ENCODE measurements around the gene DUSP2. TPM values are rescaled to one million over a fixed set of nuclear protein-coding genes. Genes with fewer than 3 reads are reported as not detected.
A peak's percentile ranks its signal among the peaks of the same experiment; 100 is the strongest.

Gene DUSP2
- total and polyA plus RNA-seq, 8 donors: 3.6 to 9.4 (median 6.0) TPM

- no peak overlapping the region for H3K27ac ChIP-seq
- WGBS, 5 donors: 56 to 64% (median 60%) methylated on average over 11 to 19 of the region's 19 CpGs
- H3K9me3 ChIP-seq: peaks cover 0 to 5% (median 3%) of the 10 kb centered on the region in 4 donors
- no peak overlapping the region for H3K4me3 ChIP-seq
- DNase-seq: peak in 1 of 2 donors; percentile 70
- intact Hi-C loops (cut with DNase I; ENCODE audit: low total_unique reads): no loop called here
- H3K4me1 ChIP-seq: no peaks in the 10 kb centered on the region
- peaks cover 0 to 32% (median 0%) of the 10 kb centered on the region in 3 donors for H3K27me3 ChIP-seq
- TF ChIP-seq CTCF (IDR thresholded peaks at IDR 0.05): no peak
- no peak for TF ChIP-seq POLR2A (IDR thresholded peaks at IDR 0.05)
- TF ChIP-seq POLR2AphosphoS5 (IDR thresholded peaks at IDR 0.05): no peak
- no peak for TF ChIP-seq EP300 (IDR thresholded peaks at IDR 0.05)
- H3K36me3 ChIP-seq: no peaks in the 10 kb centered on the region
These were observed 12.7 kb upstream of the DUSP2 start for GRCh38 chr2:96157649-96158553.

GRCh38 chr2:96156926-96157648 is 11.8 kb upstream of the DUSP2 start:
- Histone ChIP-seq H3K4me3 (no peak overlapping the region), H3K36me3 (no peaks in the 10 kb centered on the region), H3K27ac (no peak overlapping the region), H3K9me3 (peaks cover 0 to 5% (median 3%) of the 10 kb centered on the region in 4 donors), H3K4me1 (no peaks in the 10 kb centered on the region), H3K27me3 (peaks cover 0 to 32% (median 0%) of the 10 kb centered on the region in 3 donors)
- peak in 1 of 2 donors; percentile 1 for DNase-seq
- no peak for TF ChIP-seq EP300 (IDR thresholded peaks at IDR 0.05)
- no peak for TF ChIP-seq POLR2A (IDR thresholded peaks at IDR 0.05)
- TF ChIP-seq CTCF (IDR thresholded peaks at IDR 0.05): no peak
- no peak for TF ChIP-seq POLR2AphosphoS5 (IDR thresholded peaks at IDR 0.05)
- intact Hi-C loops (cut with DNase I; ENCODE audit: low total_unique reads): no loop called here
- 88 to 91% (median 90%) methylated on average over 5 of the region's 5 CpGs for WGBS, 5 donors

- no peaks in the 10 kb centered on the region for H3K36me3 ChIP-seq
- no peaks in the 10 kb centered on the region for H3K4me1 ChIP-seq
- no peak for TF ChIP-seq POLR2AphosphoS5 (IDR thresholded peaks at IDR 0.05)
- no peak for TF ChIP-seq CTCF (IDR thresholded peaks at IDR 0.05)
- no peak for TF ChIP-seq EP300 (IDR thresholded peaks at IDR 0.05)
- TF ChIP-seq POLR2A (IDR thresholded peaks at IDR 0.05): no peak
- H3K27me3 ChIP-seq: peaks cover 0 to 32% (median 0%) of the 10 kb centered on the region in 3 donors
- H3K4me3 ChIP-seq: no peak overlapping the region
- peak in 1 of 2 donors; percentile 14 for DNase-seq
- no peak overlapping the region for H3K27ac ChIP-seq
- peaks cover 0 to 5% (median 3%) of the 10 kb centered on the region in 4 donors for H3K9me3 ChIP-seq
- WGBS, 5 donors: 79 to 85% (median 82%) methylated on average over 10 of the region's 10 CpGs
- intact Hi-C loops (cut with DNase I; ENCODE audit: low total_unique reads): no loop called here
These were observed 11.0 kb upstream of the DUSP2 start for GRCh38 chr2:96156011-96156820.
